HEK293 (cell line): ENCODE measurements around the gene NOX5.

Source experiments
- CTCF ChIP-seq: fragments of 450-650 bp; formaldehyde crosslinking; IDR thresholded peaks from 2 replicates; pipeline ENCODE4 v1.5.1; 2016; ENCODE audit warnings: missing biosample characterization, missing genetic modification characterization
- GLI4 ChIP-seq: fragments of 450-650 bp; formaldehyde crosslinking; IDR thresholded peaks from 2 replicates; pipeline ENCODE4 v1.5.1; 2016; ENCODE audit warnings: missing biosample characterization, missing genetic modification characterization
- PRDM1 ChIP-seq: fragments of 450-650 bp; formaldehyde crosslinking; IDR thresholded peaks from 2 replicates; pipeline ENCODE4; 2016; ENCODE audit warnings: missing biosample characterization, missing genetic modification characterization
- SP3 ChIP-seq: fragments of 450-650 bp; formaldehyde crosslinking; IDR thresholded peaks from 2 replicates; pipeline ENCODE4 v1.5.1; 2016; ENCODE audit warnings: missing biosample characterization, missing genetic modification characterization
- YY1 ChIP-seq: fragments of 450-650 bp; formaldehyde crosslinking; IDR thresholded peaks from 2 replicates; pipeline ENCODE4 v1.5.1; 2018; ENCODE audit warnings: missing biosample characterization, missing genetic modification characterization
- ZBTB26 ChIP-seq: fragments of 450-650 bp; formaldehyde crosslinking; optimal IDR thresholded peaks from 2 replicates; pipeline ENCODE3; 2016; ENCODE audit warnings: missing biosample characterization, mild to moderate bottlenecking, missing genetic modification characterization
- ZFP41 ChIP-seq: fragments of 450-650 bp; formaldehyde crosslinking; IDR thresholded peaks from 2 replicates; pipeline ENCODE4 v1.5.1; 2016; ENCODE audit warnings: missing biosample characterization, missing genetic modification characterization, borderline replicate concordance
- ZNF155 ChIP-seq: fragments of 450-650 bp; formaldehyde crosslinking; IDR thresholded peaks from 2 replicates; pipeline ENCODE4 v1.5.1; 2016; ENCODE audit warnings: missing biosample characterization, missing genetic modification characterization
- ZNF23 ChIP-seq: fragments of 450-650 bp; formaldehyde crosslinking; IDR thresholded peaks from 2 replicates; pipeline ENCODE4 v1.5.1; 2016; ENCODE audit warnings: missing biosample characterization, missing genetic modification characterization, borderline replicate concordance
- ZNF24 ChIP-seq: fragments of 450-650 bp; formaldehyde crosslinking; IDR thresholded peaks from 2 replicates; pipeline ENCODE4 v1.5.1; 2016; ENCODE audit warnings: missing biosample characterization, missing genetic modification characterization
- ZNF335 ChIP-seq: fragments of 450-650 bp; formaldehyde crosslinking; conservative IDR thresholded peaks from 2 replicates; pipeline ENCODE4 v1.5.1; 2016; ENCODE audit warnings: missing biosample characterization, missing genetic modification characterization
- ZNF501 ChIP-seq: fragments of 450-650 bp; formaldehyde crosslinking; IDR thresholded peaks from 2 replicates; pipeline ENCODE4 v1.5.1; 2016; ENCODE audit warnings: missing biosample characterization, missing genetic modification characterization
- ZNF792 ChIP-seq: fragments of 450-650 bp; formaldehyde crosslinking; IDR thresholded peaks from 2 replicates; pipeline ENCODE4 v1.5.1; 2016; ENCODE audit warnings: missing biosample characterization, missing genetic modification characterization
- TF ChIP-seq, protein P1 (sequence below): sonication (generic); formaldehyde crosslinking; IDR thresholded peaks from 2 replicates; pipeline ENCODE4 v1.8.1; 2022; ENCODE audit warnings: mild to moderate bottlenecking, moderate library complexity, missing genetic modification reagents

DNA sequence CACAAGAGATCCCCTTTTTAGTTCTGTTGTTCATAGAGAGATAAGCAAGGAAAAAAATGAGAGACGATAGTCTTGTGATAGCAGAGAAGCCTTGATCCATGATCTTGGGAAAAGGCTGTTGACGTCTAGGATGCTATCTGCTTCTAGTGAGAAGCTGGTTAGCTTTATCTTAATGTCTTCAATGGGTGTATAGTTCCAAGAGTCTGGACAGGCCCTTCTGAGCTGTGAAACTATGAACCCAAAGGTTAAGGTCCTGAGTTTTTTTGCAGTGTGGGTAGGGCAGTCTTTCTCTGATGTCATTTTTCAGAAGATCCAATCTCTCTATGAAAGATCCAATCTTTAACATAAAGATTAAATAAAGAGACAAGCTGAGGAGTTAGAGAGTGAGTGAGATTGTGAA is 10.5 kb upstream of the NOX5 start:
- TF ChIP-seq ZNF23 = no peak
- no peak for TF ChIP-seq ZNF792
- TF ChIP-seq ZNF24 (tag by site-specific recombination) = no peak
- no peak for TF ChIP-seq ZFP41 (tag by site-specific recombination)
- TF ChIP-seq, protein P1, sequence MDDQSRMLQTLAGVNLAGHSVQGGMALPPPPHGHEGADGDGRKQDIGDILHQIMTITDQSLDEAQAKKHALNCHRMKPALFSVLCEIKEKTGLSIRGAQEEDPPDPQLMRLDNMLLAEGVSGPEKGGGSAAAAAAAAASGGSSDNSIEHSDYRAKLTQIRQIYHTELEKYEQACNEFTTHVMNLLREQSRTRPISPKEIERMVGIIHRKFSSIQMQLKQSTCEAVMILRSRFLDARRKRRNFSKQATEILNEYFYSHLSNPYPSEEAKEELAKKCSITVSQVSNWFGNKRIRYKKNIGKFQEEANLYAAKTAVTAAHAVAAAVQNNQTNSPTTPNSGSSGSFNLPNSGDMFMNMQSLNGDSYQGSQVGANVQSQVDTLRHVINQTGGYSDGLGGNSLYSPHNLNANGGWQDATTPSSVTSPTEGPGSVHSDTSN (CRISPR knock-in tag) = no peak
- TF ChIP-seq ZNF155 (tag by site-specific recombination) = no peak
- no peak for TF ChIP-seq CTCF (tag by site-specific recombination)
- TF ChIP-seq ZBTB26 (tag by site-specific recombination) = no peak
- no peak for TF ChIP-seq PRDM1 (tag by site-specific recombination)
- TF ChIP-seq ZNF501 (tag by site-specific recombination) = no peak
- TF ChIP-seq GLI4 (tag by site-specific recombination) = no peak
- TF ChIP-seq YY1 (tag by site-specific recombination) = no peak
- TF ChIP-seq SP3 (tag by site-specific recombination) = no peak
- no peak for TF ChIP-seq ZNF335 (tag by site-specific recombination)
